Activated CD8-positive, alpha-beta memory T cell treated with anti-CD3 and anti-CD28 coated beads, Interleukin-2, amount 10 ng/mL, durations not matched to agents 7 days and 5 days (primary cell): ENCODE data around the gene LRRC38. TPM values are rescaled to one million over a fixed set of nuclear protein-coding genes. Genes with fewer than 3 reads are reported as not detected.

Experiments
- ATAC-seq: fragments of 150-1000 bp; cut with Tn5 transposase; one replicate; pipeline ENCODE4 v1.10.0; 2021; ENCODE audit warnings: moderate library complexity
- CTCF ChIA-PET: fragments of 350-600 bp; sonication (Branson Sonifier 250); formaldehyde crosslinking; loops from one replicate; lab custom pipeline; 2021; ENCODE audit warnings: antibody characterized with exemption; lab: Charles Lee
- DNase-seq: peaks from one replicate; pipeline ENCODE4 v3.0.0-alpha.2; 2020
- H3K27ac Mint-ChIP-seq: one replicate; pipeline ENCODE4 v1.8.0; 2021; ENCODE audit warnings: mild to moderate bottlenecking, mixed read lengths
- H3K27me3 Mint-ChIP-seq: one replicate; pipeline ENCODE4 v1.8.0; 2021; ENCODE audit warnings: mixed read lengths
- H3K36me3 Mint-ChIP-seq: one replicate; pipeline ENCODE4 v1.8.0; 2021; ENCODE audit warnings: mild to moderate bottlenecking, mixed read lengths
- H3K4me1 Mint-ChIP-seq: one replicate; pipeline ENCODE4 v1.8.0; 2021; ENCODE audit warnings: mixed read lengths
- H3K4me3 Mint-ChIP-seq: one replicate; pipeline ENCODE4 v1.8.0; 2021; ENCODE audit warnings: mild to moderate bottlenecking, moderate library complexity, mixed read lengths
- H3K9me3 Mint-ChIP-seq: one replicate; pipeline ENCODE4 v1.8.0; 2022; ENCODE audit warnings: low read depth, mixed read lengths
- total RNA-seq, 2 experiments: library from RNA; stranded (reverse); gene quantifications; one replicate each; pipeline ENCODE4 v1.2.3, GENCODE V29; 2021

LRRC38 gene
- total RNA-seq, 2 experiments from 2014 or later: not detected

- H3K27me3 Mint-ChIP-seq: no peaks in the 10 kb centered on the region
- no peaks in the 10 kb centered on the region for H3K36me3 Mint-ChIP-seq
- H3K27ac Mint-ChIP-seq: no peak overlapping the region
- no peak overlapping the region for H3K4me3 Mint-ChIP-seq
- CTCF ChIA-PET: no interaction called here
- no peak for DNase-seq
- ATAC-seq: no peak
- no peaks in the 10 kb centered on the region for H3K9me3 Mint-ChIP-seq
- no peaks in the 10 kb centered on the region for H3K4me1 Mint-ChIP-seq
These were observed 27.1 kb upstream of the LRRC38 start for GRCh38 chr1:13540866-13541265.

- no peak overlapping the region for H3K4me3 Mint-ChIP-seq
- ATAC-seq: no peak
- H3K9me3 Mint-ChIP-seq: no peaks in the 10 kb centered on the region
- H3K27me3 Mint-ChIP-seq: no peaks in the 10 kb centered on the region
- no peaks in the 10 kb centered on the region for H3K4me1 Mint-ChIP-seq
- CTCF ChIA-PET: no interaction called here
- no peak overlapping the region for H3K27ac Mint-ChIP-seq
- H3K36me3 Mint-ChIP-seq: no peaks in the 10 kb centered on the region
- no peak for DNase-seq
These were observed 25.9 kb upstream of the LRRC38 start for GRCh38 chr1:13539683-13540082.

GRCh38 chr1:13538832-13539231 lies 25.0 kb upstream of the LRRC38 start:
- Mint-ChIP-seq H3K27ac (no peak overlapping the region), H3K27me3 (no peaks in the 10 kb centered on the region), H3K36me3 (no peaks in the 10 kb centered on the region), H3K4me3 (no peak overlapping the region), H3K9me3 (no peaks in the 10 kb centered on the region), H3K4me1 (no peaks in the 10 kb centered on the region)
- DNase-seq (no peak), ATAC-seq (no peak)
- CTCF ChIA-PET: no interaction called here

- no peak overlapping the region for H3K27ac Mint-ChIP-seq
- H3K27me3 Mint-ChIP-seq: no peaks in the 10 kb centered on the region
- H3K9me3 Mint-ChIP-seq: no peaks in the 10 kb centered on the region
- H3K36me3 Mint-ChIP-seq: no peaks in the 10 kb centered on the region
- no peaks in the 10 kb centered on the region for H3K4me1 Mint-ChIP-seq
- no peak for DNase-seq
- CTCF ChIA-PET: no interaction called here
- ATAC-seq: no peak
- H3K4me3 Mint-ChIP-seq: no peak overlapping the region
These were observed 22.8 kb upstream of the LRRC38 start for GRCh38 chr1:13536571-13536970.

GRCh38 chr1:13535227-13535626 lies 21.4 kb upstream of the LRRC38 start:
- H3K36me3 Mint-ChIP-seq: no peaks in the 10 kb centered on the region
- H3K9me3 Mint-ChIP-seq: no peaks in the 10 kb centered on the region
- no peak overlapping the region for H3K27ac Mint-ChIP-seq
- H3K4me3 Mint-ChIP-seq: no peak overlapping the region
- no peaks in the 10 kb centered on the region for H3K27me3 Mint-ChIP-seq
- H3K4me1 Mint-ChIP-seq: no peaks in the 10 kb centered on the region
- CTCF ChIA-PET: no interaction called here
- DNase-seq: no peak
- no peak for ATAC-seq

GRCh38 chr1:13528320-13528719 lies 14.5 kb upstream of the LRRC38 start:
- H3K27me3 Mint-ChIP-seq: no peaks in the 10 kb centered on the region
- CTCF ChIA-PET: no interaction called here

GRCh38 chr1:13523780-13524477 lies 10.1 kb upstream of the LRRC38 start:
- Mint-ChIP-seq H3K9me3 (peaks cover 4% of the 10 kb centered on the region), H3K4me1 (no peaks in the 10 kb centered on the region), H3K27me3 (no peaks in the 10 kb centered on the region), H3K27ac (no peak overlapping the region), H3K4me3 (no peak overlapping the region), H3K36me3 (no peaks in the 10 kb centered on the region)
- ATAC-seq (no peak), DNase-seq (no peak)
- CTCF ChIA-PET: no interaction called here

More at GRCh38 chr1:13528320-13528719, 14.5 kb upstream of the LRRC38 start:
- H3K27ac Mint-ChIP-seq: no peak overlapping the region
- H3K9me3 Mint-ChIP-seq: no peaks in the 10 kb centered on the region
- ATAC-seq: no peak
- no peak for DNase-seq
- no peaks in the 10 kb centered on the region for H3K4me1 Mint-ChIP-seq
- H3K36me3 Mint-ChIP-seq: no peaks in the 10 kb centered on the region
- no peak overlapping the region for H3K4me3 Mint-ChIP-seq

GRCh38 chr1:13520985-13521384 lies 7.2 kb upstream of the LRRC38 start:
- no peak overlapping the region for H3K4me3 Mint-ChIP-seq
- peaks cover 4% of the 10 kb centered on the region for H3K9me3 Mint-ChIP-seq
- H3K36me3 Mint-ChIP-seq: no peaks in the 10 kb centered on the region
- CTCF ChIA-PET: no interaction called here
- H3K27me3 Mint-ChIP-seq: no peaks in the 10 kb centered on the region
- DNase-seq: no peak
- no peak for ATAC-seq
- H3K4me1 Mint-ChIP-seq: no peaks in the 10 kb centered on the region
- H3K27ac Mint-ChIP-seq: no peak overlapping the region

- Mint-ChIP-seq H3K27me3 (peaks cover 25% of the 10 kb centered on the region), H3K27ac (no peak overlapping the region), H3K4me3 (no peak overlapping the region), H3K9me3 (peaks cover 4% of the 10 kb centered on the region), H3K36me3 (no peaks in the 10 kb centered on the region), H3K4me1 (no peaks in the 10 kb centered on the region)
- CTCF ChIA-PET: no interaction called here
- DNase-seq (no peak), ATAC-seq (no peak)
These were observed 3.5 kb upstream of the LRRC38 start for GRCh38 chr1:13517193-13517812.

GRCh38 chr1:13516606-13517005 lies 2.8 kb upstream of the LRRC38 start:
- Mint-ChIP-seq H3K9me3 (peaks cover 4% of the 10 kb centered on the region), H3K27ac (no peak overlapping the region), H3K36me3 (no peaks in the 10 kb centered on the region), H3K27me3 (peaks cover 28% of the 10 kb centered on the region), H3K4me1 (no peaks in the 10 kb centered on the region), H3K4me3 (no peak overlapping the region)
- no peak for DNase-seq
- ATAC-seq: no peak
- CTCF ChIA-PET: no interaction called here

GRCh38 chr1:13514821-13515220 lies 1.0 kb upstream of the LRRC38 start:
- no peaks in the 10 kb centered on the region for H3K36me3 Mint-ChIP-seq
- no peak overlapping the region for H3K27ac Mint-ChIP-seq
- CTCF ChIA-PET: no interaction called here
- no peak for ATAC-seq
- H3K4me1 Mint-ChIP-seq: no peaks in the 10 kb centered on the region
- H3K9me3 Mint-ChIP-seq: peaks cover 4% of the 10 kb centered on the region
- peaks cover 32% of the 10 kb centered on the region for H3K27me3 Mint-ChIP-seq
- DNase-seq: no peak
- H3K4me3 Mint-ChIP-seq: no peak overlapping the region

- CTCF ChIA-PET: no interaction called here
- ATAC-seq: no peak
- H3K27me3 Mint-ChIP-seq: peaks cover 32% of the 10 kb centered on the region
- DNase-seq: no peak
- H3K9me3 Mint-ChIP-seq: no peaks in the 10 kb centered on the region
- H3K4me1 Mint-ChIP-seq: no peaks in the 10 kb centered on the region
- H3K4me3 Mint-ChIP-seq: no peak overlapping the region
- H3K27ac Mint-ChIP-seq: no peak overlapping the region
- no peaks in the 10 kb centered on the region for H3K36me3 Mint-ChIP-seq
These were observed 524 bp downstream of the LRRC38 start for GRCh38 chr1:13513063-13513894.

- Mint-ChIP-seq H3K27me3 (peaks cover 32% of the 10 kb centered on the region), H3K36me3 (no peaks in the 10 kb centered on the region), H3K27ac (no peak overlapping the region), H3K4me1 (no peaks in the 10 kb centered on the region), H3K4me3 (no peak overlapping the region), H3K9me3 (no peaks in the 10 kb centered on the region)
- CTCF ChIA-PET: no interaction called here
- ATAC-seq (no peak), DNase-seq (no peak)
These were observed 1.3 kb downstream of the LRRC38 start for GRCh38 chr1:13512472-13512871.

GRCh38 chr1:13510499-13510898 lies 3.3 kb downstream of the LRRC38 start:
- no peaks in the 10 kb centered on the region for H3K36me3 Mint-ChIP-seq
- no peaks in the 10 kb centered on the region for H3K4me1 Mint-ChIP-seq
- H3K9me3 Mint-ChIP-seq: no peaks in the 10 kb centered on the region
- ATAC-seq (no peak), DNase-seq (no peak)
- H3K27me3 Mint-ChIP-seq: peaks cover 31% of the 10 kb centered on the region
- CTCF ChIA-PET: no interaction called here
- no peak overlapping the region for H3K27ac Mint-ChIP-seq
- H3K4me3 Mint-ChIP-seq: no peak overlapping the region
